ENCODE results near the gene GABRG3. TPM values are rescaled to one million over a fixed set of nuclear protein-coding genes. Genes with fewer than 3 reads are reported as not detected.

The GABRG3 gene
- polyA plus RNA-seq, 1 experiment: not detected

DNA sequence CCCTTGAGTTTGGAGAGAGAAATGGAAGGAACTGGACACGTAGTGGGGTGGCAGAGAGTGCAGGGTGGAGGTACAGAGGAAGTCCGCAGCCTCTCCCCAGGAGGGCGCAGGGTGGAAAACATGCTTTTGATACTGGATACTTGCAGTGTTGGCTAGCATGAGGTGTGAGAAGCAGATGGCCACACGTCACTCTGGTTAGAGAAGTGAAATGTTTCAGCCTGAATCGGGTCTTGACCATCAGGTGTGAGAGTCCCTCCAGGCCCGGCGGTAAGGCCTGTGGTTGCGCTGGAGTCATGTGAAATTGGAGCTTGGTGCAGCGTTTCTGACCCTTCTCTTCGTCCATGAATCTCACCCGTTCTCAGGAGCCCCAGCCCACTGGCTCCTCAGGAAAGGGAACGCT is 93.1 kb downstream of the GABRG3 start:
- TF ChIP-seq, protein P1, sequence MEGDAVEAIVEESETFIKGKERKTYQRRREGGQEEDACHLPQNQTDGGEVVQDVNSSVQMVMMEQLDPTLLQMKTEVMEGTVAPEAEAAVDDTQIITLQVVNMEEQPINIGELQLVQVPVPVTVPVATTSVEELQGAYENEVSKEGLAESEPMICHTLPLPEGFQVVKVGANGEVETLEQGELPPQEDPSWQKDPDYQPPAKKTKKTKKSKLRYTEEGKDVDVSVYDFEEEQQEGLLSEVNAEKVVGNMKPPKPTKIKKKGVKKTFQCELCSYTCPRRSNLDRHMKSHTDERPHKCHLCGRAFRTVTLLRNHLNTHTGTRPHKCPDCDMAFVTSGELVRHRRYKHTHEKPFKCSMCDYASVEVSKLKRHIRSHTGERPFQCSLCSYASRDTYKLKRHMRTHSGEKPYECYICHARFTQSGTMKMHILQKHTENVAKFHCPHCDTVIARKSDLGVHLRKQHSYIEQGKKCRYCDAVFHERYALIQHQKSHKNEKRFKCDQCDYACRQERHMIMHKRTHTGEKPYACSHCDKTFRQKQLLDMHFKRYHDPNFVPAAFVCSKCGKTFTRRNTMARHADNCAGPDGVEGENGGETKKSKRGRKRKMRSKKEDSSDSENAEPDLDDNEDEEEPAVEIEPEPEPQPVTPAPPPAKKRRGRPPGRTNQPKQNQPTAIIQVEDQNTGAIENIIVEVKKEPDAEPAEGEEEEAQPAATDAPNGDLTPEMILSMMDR (IDR thresholded peaks at IDR 0.05; ENCODE audit: insufficient read depth, low read depth, low read length): no peak
- ChIA-PET POLR2A (no interaction called here), CTCF (no interaction called here)
- no peak for DNase-seq (ENCODE audit: low read depth)
- no peaks in the 10 kb centered on the region for H3K27me3 ChIP-seq (ENCODE audit: control insufficient read depth, insufficient read depth, low read length)
- H3K36me3 ChIP-seq (ENCODE audit: control insufficient read depth, insufficient read depth, low read length): no peaks in the 10 kb centered on the region
- no peak overlapping the region for H3K4me3 ChIP-seq (ENCODE audit: low read depth, low read length)

DNA sequence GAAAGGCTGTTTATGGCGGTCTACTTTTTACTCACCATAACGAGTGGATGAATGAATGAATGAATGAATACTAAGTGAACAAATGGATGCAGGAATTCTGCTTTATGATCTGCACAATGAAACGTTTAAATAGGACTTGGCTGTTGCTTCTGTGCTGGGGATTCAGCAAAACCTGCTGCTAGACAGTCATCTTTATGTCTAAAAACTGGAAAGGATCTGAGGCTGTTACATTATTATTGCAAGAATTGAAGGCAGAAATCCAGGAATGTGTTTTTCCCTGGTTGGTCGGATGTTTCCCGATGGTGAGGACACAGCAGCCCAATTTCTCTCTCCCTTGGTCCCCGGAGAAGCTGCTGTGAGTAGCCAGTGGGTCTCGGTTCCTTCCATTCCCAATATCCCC is 94.2 kb downstream of the GABRG3 start:
- no peak overlapping the region for H3K4me3 ChIP-seq (ENCODE audit: low read depth, low read length)
- ChIA-PET CTCF (no interaction called here), POLR2A (no interaction called here)
- H3K27me3 ChIP-seq (ENCODE audit: control insufficient read depth, insufficient read depth, low read length): no peaks in the 10 kb centered on the region
- TF ChIP-seq, protein P1 (IDR thresholded peaks at IDR 0.05; ENCODE audit: insufficient read depth, low read depth, low read length): no peak
- DNase-seq (ENCODE audit: low read depth): no peak
- no peaks in the 10 kb centered on the region for H3K36me3 ChIP-seq (ENCODE audit: control insufficient read depth, insufficient read depth, low read length)

DNA sequence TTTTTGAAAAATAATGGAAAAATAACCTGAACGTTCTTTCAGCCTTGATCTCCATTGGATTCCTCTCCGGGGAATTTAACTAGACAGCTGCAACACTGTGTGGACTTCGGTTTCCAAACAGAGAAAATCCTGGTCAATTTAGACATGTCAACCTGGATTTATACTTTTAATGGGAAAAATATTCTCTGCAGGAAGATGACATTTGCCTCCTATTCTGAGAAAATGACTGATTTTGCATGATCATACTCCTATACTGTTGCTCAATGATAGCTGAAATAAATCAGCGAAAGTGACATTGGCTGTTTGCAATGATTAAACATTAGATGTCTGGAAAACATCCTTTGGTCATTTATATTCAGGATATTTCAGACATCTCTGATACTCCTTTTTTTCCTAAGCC is 94.8 kb downstream of the GABRG3 start:
- Histone ChIP-seq H3K4me3 (ENCODE audit: low read depth, low read length) (no peak overlapping the region), H3K36me3 (ENCODE audit: control insufficient read depth, insufficient read depth, low read length) (no peaks in the 10 kb centered on the region), H3K27me3 (ENCODE audit: control insufficient read depth, insufficient read depth, low read length) (no peaks in the 10 kb centered on the region)
- no peak for DNase-seq (ENCODE audit: low read depth)
- ChIA-PET POLR2A (no interaction called here), CTCF (no interaction called here)
- TF ChIP-seq, protein P1 (IDR thresholded peaks at IDR 0.05; ENCODE audit: insufficient read depth, low read depth, low read length): no peak

DNA sequence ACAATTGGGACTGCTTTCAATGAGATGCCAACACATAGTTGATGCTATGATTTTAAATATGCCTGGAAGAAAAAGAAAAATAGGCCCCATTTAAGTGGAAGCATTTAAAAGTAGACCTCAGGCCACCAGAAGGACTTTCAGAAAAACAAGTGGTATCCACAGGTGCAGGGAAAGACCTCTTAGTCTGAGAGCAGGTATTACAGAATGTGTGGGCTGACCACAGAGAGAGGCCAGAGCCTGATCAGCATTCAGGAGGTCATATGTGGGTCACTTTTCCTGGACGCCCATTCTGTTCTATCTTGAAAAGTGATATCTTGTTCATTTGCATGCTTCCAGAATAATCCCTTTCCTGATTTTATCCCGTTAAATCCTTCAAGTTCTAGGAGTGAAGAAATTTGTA is 95.5 kb downstream of the GABRG3 start:
- no peaks in the 10 kb centered on the region for H3K27me3 ChIP-seq (ENCODE audit: control insufficient read depth, insufficient read depth, low read length)
- no peak for DNase-seq (ENCODE audit: low read depth)
- POLR2A ChIA-PET: no interaction called here
- no peak overlapping the region for H3K4me3 ChIP-seq (ENCODE audit: low read depth, low read length)
- H3K36me3 ChIP-seq (ENCODE audit: control insufficient read depth, insufficient read depth, low read length): no peaks in the 10 kb centered on the region
- CTCF ChIA-PET: no interaction called here
- TF ChIP-seq, protein P1 (IDR thresholded peaks at IDR 0.05; ENCODE audit: insufficient read depth, low read depth, low read length): no peak

DNA sequence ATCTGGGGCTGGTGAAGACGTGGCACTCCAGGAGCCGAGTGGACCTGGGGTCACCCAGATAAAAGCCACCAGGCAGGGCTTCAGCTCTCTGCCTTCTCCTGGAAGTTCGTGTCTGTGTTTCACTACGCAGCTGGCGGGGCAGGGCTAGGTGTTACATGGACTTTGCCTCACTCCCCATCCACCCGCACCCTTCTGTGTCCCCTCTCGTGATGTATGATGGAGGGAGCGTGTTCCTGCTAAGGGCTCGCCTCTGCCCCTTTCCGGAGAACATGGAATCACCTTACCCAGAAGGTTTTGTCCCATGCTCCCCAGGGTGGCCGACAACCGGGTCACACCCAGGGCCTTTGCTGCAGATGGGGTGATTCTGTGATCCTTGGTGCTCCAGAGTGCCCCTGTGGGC is 96.2 kb downstream of the GABRG3 start:
- ChIA-PET POLR2A (no interaction called here), CTCF (no interaction called here)
- no peaks in the 10 kb centered on the region for H3K27me3 ChIP-seq (ENCODE audit: control insufficient read depth, insufficient read depth, low read length)
- no peak for DNase-seq (ENCODE audit: low read depth)
- H3K36me3 ChIP-seq (ENCODE audit: control insufficient read depth, insufficient read depth, low read length): no peaks in the 10 kb centered on the region
- no peak overlapping the region for H3K4me3 ChIP-seq (ENCODE audit: low read depth, low read length)
- TF ChIP-seq, protein P1 (IDR thresholded peaks at IDR 0.05; ENCODE audit: insufficient read depth, low read depth, low read length): no peak

Data from BJ (cell line).